PC-9 (cell line): ENCODE measurements around the gene TAS2R1. TPM values are rescaled to one million over a fixed set of nuclear protein-coding genes. Genes with fewer than 3 reads are reported as not detected.

Experiments used
- BruUV-seq: library from RNA; stranded (reverse); fragments of 400-500 nt; replicated peaks from 2 replicates; lab custom pipeline; 2021; lab: Mats Ljungman, UMichigan
- CTCF ChIA-PET: fragments of 300-600 bp; sonication (Branson Sonifier 250); formaldehyde crosslinking; loops from one replicate; lab custom pipeline; 2022; ENCODE audit warnings: antibody characterized with exemption; lab: Charles Lee
- POLR2A ChIA-PET: fragments of 300-600 bp; sonication (Branson Sonifier 250); formaldehyde crosslinking; loops from one replicate; lab custom pipeline; 2022; ENCODE audit warnings: antibody characterized with exemption; ENCODE audit not compliant: unreplicated experiment; lab: Charles Lee
- DNase-seq, 2 experiments: peaks; one replicate each; pipeline versions ENCODE4 v3.0.0 to v3.0.0-alpha.2; 2015 to 2022; ENCODE audit warnings: mixed read lengths in 1 of 2
- H2AFZ ChIP-seq: fragments of 200-600 bp; sonication (generic); 2 replicates; pipeline ENCODE4 v1.8.1; 2017; ENCODE audit warnings: antibody characterized with exemption
- H3F3A ChIP-seq: fragments of 200-600 bp; sonication (generic); 2 replicates; pipeline ENCODE4 v1.8.1; 2017; ENCODE audit warnings: antibody characterized with exemption, mild to moderate bottlenecking, low read depth; ENCODE audit not compliant: insufficient read depth
- H3K27ac ChIP-seq: fragments of 200-600 bp; sonication (generic); 2 replicates; pipeline ENCODE4 v1.6.1; 2016; ENCODE audit warnings: mixed run types
- H3K27me3 ChIP-seq: fragments of 200-600 bp; sonication (generic); 2 replicates; pipeline ENCODE4 v1.6.1; 2016; ENCODE audit warnings: low read depth, mixed run types; ENCODE audit not compliant: insufficient read depth
- H3K36me3 ChIP-seq: fragments of 200-600 bp; sonication (generic); 2 replicates; pipeline ENCODE4 v1.6.1; 2016; ENCODE audit warnings: low read depth, mixed run types
- H3K4me1 ChIP-seq: fragments of 200-600 bp; sonication (generic); replicated peaks from 2 replicates; pipeline ENCODE4 v1.6.1; 2016; ENCODE audit warnings: mixed run types; ENCODE audit not compliant: insufficient read depth
- H3K4me2 ChIP-seq: fragments of 200-600 bp; sonication (generic); 2 replicates; pipeline ENCODE4 v1.6.1; 2017; ENCODE audit warnings: mixed run types
- H3K4me3 ChIP-seq: fragments of 200-600 bp; sonication (generic); 2 replicates; pipeline ENCODE4 v1.6.1; 2016; ENCODE audit warnings: mixed run types
- H3K79me2 ChIP-seq: fragments of 200-600 bp; sonication (generic); 2 replicates; pipeline ENCODE4 v1.6.1; 2017; ENCODE audit warnings: low read depth, mixed run types
- H3K9me2 ChIP-seq: fragments of 200-600 bp; sonication (generic); 2 replicates; pipeline ENCODE4 v1.8.1; 2017; ENCODE audit warnings: mild to moderate bottlenecking; ENCODE audit not compliant: insufficient read depth
- H3K9me3 ChIP-seq: fragments of 200-600 bp; sonication (generic); 2 replicates; pipeline ENCODE4 v1.8.1; 2016; ENCODE audit warnings: low read depth; ENCODE audit not compliant: insufficient read depth
- H4K20me1 ChIP-seq: fragments of 200-600 bp; sonication (generic); 2 replicates; pipeline ENCODE4 v1.8.1; 2017; ENCODE audit not compliant: insufficient read depth
- CTCF ChIP-seq: fragments of 200-600 bp; sonication (generic); conservative IDR thresholded peaks from 2 replicates; pipeline ENCODE4 v1.6.1; 2017; ENCODE audit warnings: mixed run types, antibody characterized with exemption, mild to moderate bottlenecking, moderate library complexity
- EZH2 ChIP-seq: fragments of 200-600 bp; sonication (generic); IDR thresholded peaks from 2 replicates; pipeline ENCODE4 v1.8.0; 2017; ENCODE audit warnings: antibody characterized with exemption, low read depth
- intact Hi-C: fragments of 100-400 bp; cut with micrococcal nuclease; formaldehyde crosslinking; loops from one replicate; pipeline ENCODE4 v1.10.0; 2022; ENCODE audit not compliant: unreplicated experiment
- total RNA-seq: library from RNA; stranded (reverse); gene quantifications from 2 replicates; pipeline ENCODE4 v1.2.3, GENCODE V29; 2021

TAS2R1 gene
- total RNA-seq, 1 experiment from 2014 or later, result not detected

DNA sequence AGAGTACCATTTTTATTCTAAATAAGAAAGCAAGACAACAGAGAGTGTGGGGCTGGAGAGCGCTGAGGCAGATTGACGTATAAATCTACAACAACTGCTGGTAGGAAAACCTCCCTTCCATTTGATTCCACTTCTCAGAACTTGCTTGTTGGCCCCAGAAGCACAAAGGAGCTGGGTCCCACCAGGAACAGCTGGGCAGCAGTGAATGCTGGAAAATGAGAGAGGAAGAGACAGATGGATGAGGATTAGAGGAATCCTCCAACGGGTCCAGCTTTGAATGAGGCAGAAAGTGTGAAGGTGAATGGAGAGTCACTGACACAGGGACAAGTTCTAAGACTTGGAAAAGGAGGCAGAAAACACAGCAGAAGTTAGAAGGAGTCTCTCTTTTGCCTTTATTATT is 14.8 kb downstream of the TAS2R1 start:
- peaks cover 20% of the 10 kb centered on the region for H3K4me1 ChIP-seq
- no peak overlapping the region for H3K4me2 ChIP-seq
- no peak overlapping the region for H3K4me3 ChIP-seq
- no peak overlapping the region for H3K27ac ChIP-seq
- H3K27me3 ChIP-seq, result no peaks in the 10 kb centered on the region
- intact Hi-C loops, result no loop called here
- ChIA-PET CTCF (no interaction called here), POLR2A (no interaction called here)
- BruUV-seq, result no TSS peak
- H3K9me3 ChIP-seq, result peaks cover 11% of the 10 kb centered on the region
- no peak for TF ChIP-seq EZH2
- TF ChIP-seq CTCF, result no peak
- no peak overlapping the region for H2AFZ ChIP-seq
- H3F3A ChIP-seq, result no peaks in the 10 kb centered on the region
- H3K79me2 ChIP-seq, result no peaks in the 10 kb centered on the region
- no peaks in the 10 kb centered on the region for H3K36me3 ChIP-seq
- DNase-seq, result no peak
- no peaks in the 10 kb centered on the region for H4K20me1 ChIP-seq
- H3K9me2 ChIP-seq, result no peaks in the 10 kb centered on the region

DNA sequence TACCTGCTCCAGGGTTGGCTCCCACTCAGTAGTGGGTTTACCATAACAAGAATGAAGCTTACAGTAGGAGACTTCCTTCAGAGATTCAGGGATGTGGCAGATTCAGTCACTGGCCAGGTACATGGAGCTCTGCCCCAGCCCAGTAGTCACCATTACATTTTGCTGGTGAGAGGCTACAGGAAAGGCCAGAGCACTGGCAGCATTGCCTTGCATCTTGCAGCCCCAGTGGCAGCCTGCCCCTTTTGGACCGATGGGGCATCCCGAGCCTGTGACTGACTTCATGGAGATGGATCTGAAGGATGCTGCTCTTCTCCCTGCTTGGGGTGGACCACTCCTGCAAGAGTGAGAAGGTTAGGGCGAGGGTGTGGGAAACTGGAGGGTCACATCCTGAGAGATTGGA is 16.8 kb downstream of the TAS2R1 start:
- Histone ChIP-seq H3K79me2 (no peaks in the 10 kb centered on the region), H3K4me3 (no peak overlapping the region), H3K4me2 (no peak overlapping the region), H3K9me2 (no peaks in the 10 kb centered on the region), H4K20me1 (no peaks in the 10 kb centered on the region), H3F3A (no peaks in the 10 kb centered on the region), H3K27me3 (no peaks in the 10 kb centered on the region), H3K9me3 (peaks cover 11% of the 10 kb centered on the region), H3K27ac (no peak overlapping the region), H3K36me3 (no peaks in the 10 kb centered on the region), H2AFZ (no peak overlapping the region), H3K4me1 (0 out of 2 replicates have a peak, but pooled peaks cover 8% of the 10 kb centered on the region)
- intact Hi-C loops, result no loop called here
- DNase-seq, result no peak
- POLR2A ChIA-PET, result no interaction called here
- CTCF ChIA-PET, result no interaction called here
- no TSS peak for BruUV-seq
- TF ChIP-seq CTCF (no peak), EZH2 (no peak)

GRCh38 chr5:9610969-9611368 is 19.2 kb downstream of the TAS2R1 start:
- BruUV-seq, result no TSS peak
- H3K4me2 ChIP-seq, result no peak overlapping the region
- DNase-seq, result no peak
- CTCF ChIA-PET, result no interaction called here
- no peak overlapping the region for H3K27ac ChIP-seq
- no peaks in the 10 kb centered on the region for H3K4me1 ChIP-seq
- no peaks in the 10 kb centered on the region for H3K9me2 ChIP-seq
- no peak overlapping the region for H2AFZ ChIP-seq
- no peaks in the 10 kb centered on the region for H3K36me3 ChIP-seq
- TF ChIP-seq EZH2 (no peak), CTCF (no peak)
- no peaks in the 10 kb centered on the region for H4K20me1 ChIP-seq
- intact Hi-C loops, result no loop called here
- POLR2A ChIA-PET, result no interaction called here
- H3K79me2 ChIP-seq, result no peaks in the 10 kb centered on the region
- no peaks in the 10 kb centered on the region for H3F3A ChIP-seq
- no peak overlapping the region for H3K4me3 ChIP-seq
- H3K27me3 ChIP-seq, result no peaks in the 10 kb centered on the region
- peaks cover 11% of the 10 kb centered on the region for H3K9me3 ChIP-seq
